ENCODE results near the gene BZW1.

BZW1 gene

DNA sequence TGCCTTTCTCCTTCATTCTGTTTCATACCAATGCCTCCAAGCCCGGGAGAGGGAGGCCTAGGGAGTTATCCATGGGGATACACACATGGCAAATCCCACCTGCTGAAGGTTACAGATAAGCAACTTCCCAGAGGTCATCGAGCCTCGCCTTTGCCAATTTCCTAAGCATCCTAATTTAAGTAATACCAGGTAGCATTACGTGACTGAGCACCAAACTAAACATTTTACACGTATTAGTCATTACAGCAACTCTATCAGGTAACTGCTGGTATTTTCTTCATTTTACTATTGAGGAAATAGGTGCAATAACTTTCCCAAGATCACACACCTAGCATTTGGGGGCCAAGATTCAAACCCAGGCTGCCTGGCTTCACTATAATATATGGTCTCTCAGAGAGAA, 30.1 kb upstream of the BZW1 start:
- no peaks in the 10 kb centered on the region for H3K36me3 ChIP-seq (ENCODE audit: control insufficient read depth, insufficient read depth, low read length)
- no peak overlapping the region for H3K27ac ChIP-seq
- no peak overlapping the region for H3K4me3 ChIP-seq (ENCODE audit: low read depth, low read length)
- H3K9ac ChIP-seq, result no peak overlapping the region
- H3K27me3 ChIP-seq (ENCODE audit: control insufficient read depth, insufficient read depth, low read length), result no peaks in the 10 kb centered on the region
- H3K79me2 ChIP-seq, result no peaks in the 10 kb centered on the region
- H3K9me3 ChIP-seq (ENCODE audit: control insufficient read depth, low read length), result no peaks in the 10 kb centered on the region
- TF ChIP-seq, protein P1, sequence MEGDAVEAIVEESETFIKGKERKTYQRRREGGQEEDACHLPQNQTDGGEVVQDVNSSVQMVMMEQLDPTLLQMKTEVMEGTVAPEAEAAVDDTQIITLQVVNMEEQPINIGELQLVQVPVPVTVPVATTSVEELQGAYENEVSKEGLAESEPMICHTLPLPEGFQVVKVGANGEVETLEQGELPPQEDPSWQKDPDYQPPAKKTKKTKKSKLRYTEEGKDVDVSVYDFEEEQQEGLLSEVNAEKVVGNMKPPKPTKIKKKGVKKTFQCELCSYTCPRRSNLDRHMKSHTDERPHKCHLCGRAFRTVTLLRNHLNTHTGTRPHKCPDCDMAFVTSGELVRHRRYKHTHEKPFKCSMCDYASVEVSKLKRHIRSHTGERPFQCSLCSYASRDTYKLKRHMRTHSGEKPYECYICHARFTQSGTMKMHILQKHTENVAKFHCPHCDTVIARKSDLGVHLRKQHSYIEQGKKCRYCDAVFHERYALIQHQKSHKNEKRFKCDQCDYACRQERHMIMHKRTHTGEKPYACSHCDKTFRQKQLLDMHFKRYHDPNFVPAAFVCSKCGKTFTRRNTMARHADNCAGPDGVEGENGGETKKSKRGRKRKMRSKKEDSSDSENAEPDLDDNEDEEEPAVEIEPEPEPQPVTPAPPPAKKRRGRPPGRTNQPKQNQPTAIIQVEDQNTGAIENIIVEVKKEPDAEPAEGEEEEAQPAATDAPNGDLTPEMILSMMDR (IDR thresholded peaks at IDR 0.05), result no peak
- H3K4me2 ChIP-seq (ENCODE audit: low read length), result no peak overlapping the region
- no peaks in the 10 kb centered on the region for H3K4me1 ChIP-seq
- no peak overlapping the region for H2AFZ ChIP-seq

DNA sequence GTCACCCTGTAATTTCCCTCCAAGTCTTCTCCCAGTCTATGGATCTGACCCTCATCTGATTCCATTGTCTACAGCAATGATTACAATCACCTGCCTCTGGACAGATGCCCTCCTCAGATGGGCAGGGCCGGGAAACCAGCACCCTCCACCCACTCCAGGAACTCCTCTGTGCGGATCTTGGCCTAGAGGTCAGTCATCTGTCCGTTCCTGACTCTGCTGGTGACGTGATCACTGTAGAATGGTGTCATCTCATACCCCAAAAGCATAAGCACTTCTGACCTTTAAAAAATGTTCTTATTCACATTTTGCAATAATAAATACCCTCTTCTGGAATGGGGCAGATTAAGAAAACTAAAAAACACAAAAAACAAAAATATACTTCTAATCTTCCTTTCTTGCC, 29.5 kb upstream of the BZW1 start:
- Histone ChIP-seq H2AFZ (no peak overlapping the region), H3K36me3 (ENCODE audit: control insufficient read depth, insufficient read depth, low read length) (no peaks in the 10 kb centered on the region), H3K4me2 (ENCODE audit: low read length) (no peak overlapping the region), H3K27ac (no peak overlapping the region), H3K9ac (no peak overlapping the region), H3K79me2 (no peaks in the 10 kb centered on the region), H3K27me3 (ENCODE audit: control insufficient read depth, insufficient read depth, low read length) (no peaks in the 10 kb centered on the region), H3K4me3 (ENCODE audit: low read depth, low read length) (no peak overlapping the region), H3K4me1 (peaks cover 2% of the 10 kb centered on the region), H3K9me3 (ENCODE audit: control insufficient read depth, low read length) (no peaks in the 10 kb centered on the region)
- TF ChIP-seq, protein P1 (IDR thresholded peaks at IDR 0.05), result no peak

DNA sequence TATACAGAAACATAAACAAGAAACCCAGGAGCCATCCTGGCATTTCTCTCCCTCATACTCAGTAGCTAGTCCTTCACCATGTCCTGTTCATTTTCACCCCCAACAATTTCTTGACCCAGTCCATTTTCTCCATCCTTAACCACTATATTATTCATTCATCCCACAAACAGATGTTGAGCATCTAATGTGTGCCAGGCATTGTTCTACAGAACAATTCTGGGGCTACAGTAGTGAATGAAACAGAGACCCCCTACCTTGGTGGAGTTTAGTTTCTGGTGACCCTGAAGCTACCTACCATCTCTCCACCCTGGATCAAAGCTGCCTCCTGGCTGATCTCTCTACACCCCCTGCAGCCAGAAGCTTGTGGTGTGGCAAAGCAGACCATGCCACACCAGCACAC, 27.5 kb upstream of the BZW1 start:
- H3K9ac ChIP-seq, result no peak overlapping the region
- no peaks in the 10 kb centered on the region for H3K36me3 ChIP-seq (ENCODE audit: control insufficient read depth, insufficient read depth, low read length)
- no peak overlapping the region for H3K4me2 ChIP-seq (ENCODE audit: low read length)
- no peak overlapping the region for H3K27ac ChIP-seq
- H3K79me2 ChIP-seq, result no peaks in the 10 kb centered on the region
- no peaks in the 10 kb centered on the region for H3K9me3 ChIP-seq (ENCODE audit: control insufficient read depth, low read length)
- H3K4me1 ChIP-seq, result peaks cover 8% of the 10 kb centered on the region
- TF ChIP-seq, protein P1 (IDR thresholded peaks at IDR 0.05), result no peak
- no peak overlapping the region for H3K4me3 ChIP-seq (ENCODE audit: low read depth, low read length)
- H2AFZ ChIP-seq, result no peak overlapping the region
- no peaks in the 10 kb centered on the region for H3K27me3 ChIP-seq (ENCODE audit: control insufficient read depth, insufficient read depth, low read length)

DNA sequence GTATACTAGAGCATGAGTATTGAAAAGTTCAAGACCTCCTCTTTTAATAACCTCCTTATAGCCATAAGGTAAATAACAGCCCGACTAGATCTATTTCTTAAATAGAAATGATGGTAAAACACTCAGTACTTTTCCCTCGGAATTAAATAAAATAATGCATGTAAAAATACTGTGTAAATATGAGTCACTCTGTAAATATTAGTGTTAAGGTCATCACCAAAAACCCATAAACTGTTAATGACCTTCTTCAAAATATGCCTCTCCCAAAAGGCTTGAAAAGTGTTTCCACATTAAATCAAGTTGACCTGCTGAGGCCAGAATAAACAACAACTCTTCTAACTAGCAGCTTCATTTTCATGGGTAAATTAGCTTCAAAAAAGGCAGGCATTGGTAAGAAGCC, 25.3 kb upstream of the BZW1 start:
- Histone ChIP-seq H3K27ac (no peak overlapping the region), H3K36me3 (ENCODE audit: control insufficient read depth, insufficient read depth, low read length) (no peaks in the 10 kb centered on the region), H3K79me2 (no peaks in the 10 kb centered on the region), H3K4me1 (peaks cover 8% of the 10 kb centered on the region), H3K9ac (no peak overlapping the region), H3K4me3 (ENCODE audit: low read depth, low read length) (peak overlapping the region; percentile 12), H3K4me2 (ENCODE audit: low read length) (no peak overlapping the region), H2AFZ (peak overlapping the region; percentile 2), H3K9me3 (ENCODE audit: control insufficient read depth, low read length) (no peaks in the 10 kb centered on the region), H3K27me3 (ENCODE audit: control insufficient read depth, insufficient read depth, low read length) (no peaks in the 10 kb centered on the region)
- TF ChIP-seq, protein P1 (IDR thresholded peaks at IDR 0.05), result no peak

DNA sequence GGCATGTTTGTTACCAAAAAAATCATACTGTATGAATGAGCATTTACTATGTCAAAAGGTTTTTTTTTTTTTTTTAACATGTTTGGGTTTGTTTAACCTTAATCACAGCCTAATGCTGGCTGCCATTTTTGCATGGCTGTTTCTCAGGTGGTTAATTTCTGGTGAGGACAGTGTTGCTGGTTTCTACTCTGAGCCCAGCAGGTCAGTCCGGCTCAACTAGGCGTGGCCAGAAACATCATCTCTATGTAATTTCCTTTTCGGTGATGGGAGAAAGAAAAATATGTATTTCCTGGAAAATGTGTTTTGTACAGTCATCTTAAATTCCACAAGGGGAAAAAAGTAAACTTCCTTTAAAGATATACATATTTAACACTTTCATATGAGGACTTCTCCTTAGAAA, 24.9 kb upstream of the BZW1 start:
- Histone ChIP-seq H3K27me3 (ENCODE audit: control insufficient read depth, insufficient read depth, low read length) (no peaks in the 10 kb centered on the region), H3K9me3 (ENCODE audit: control insufficient read depth, low read length) (no peaks in the 10 kb centered on the region), H3K36me3 (ENCODE audit: control insufficient read depth, insufficient read depth, low read length) (no peaks in the 10 kb centered on the region), H3K4me1 (peaks cover 8% of the 10 kb centered on the region), H3K4me2 (ENCODE audit: low read length) (peak overlapping the region; percentile 48), H3K9ac (no peak overlapping the region), H2AFZ (peak overlapping the region; percentile 84), H3K27ac (peak overlapping the region; percentile 59), H3K79me2 (no peaks in the 10 kb centered on the region), H3K4me3 (ENCODE audit: low read depth, low read length) (peak overlapping the region; percentile 34)
- TF ChIP-seq, protein P1 (IDR thresholded peaks at IDR 0.05), result no peak
